ENCODE data around the gene DCAF5.
"Not testable (repeated sequence)": the region's sequence is repeated elsewhere in the genome, so short reads cannot be mapped to it uniquely, and the experiment has no call there.

DNA sequence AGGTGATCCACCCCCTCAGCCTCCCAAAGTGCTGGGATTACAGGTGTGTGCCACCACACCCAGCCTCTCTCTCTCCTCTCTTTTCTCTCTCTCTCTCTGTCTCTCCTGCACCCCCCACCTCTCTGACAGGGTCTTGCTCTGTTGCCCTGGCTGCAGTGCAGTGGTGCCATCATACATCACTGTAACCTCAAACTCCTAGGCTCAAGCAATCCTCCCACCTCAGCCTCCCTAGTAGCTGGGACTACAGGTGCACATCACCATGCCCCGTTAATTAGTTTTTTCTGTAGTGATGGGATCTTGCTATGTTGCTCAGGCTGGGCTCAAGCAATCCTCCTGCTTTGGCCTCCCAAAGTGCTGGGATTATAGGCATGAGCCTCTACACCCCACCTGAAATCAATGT, 29.7 kb upstream of the DCAF5 start:
- TF ChIP-seq, protein P1, sequence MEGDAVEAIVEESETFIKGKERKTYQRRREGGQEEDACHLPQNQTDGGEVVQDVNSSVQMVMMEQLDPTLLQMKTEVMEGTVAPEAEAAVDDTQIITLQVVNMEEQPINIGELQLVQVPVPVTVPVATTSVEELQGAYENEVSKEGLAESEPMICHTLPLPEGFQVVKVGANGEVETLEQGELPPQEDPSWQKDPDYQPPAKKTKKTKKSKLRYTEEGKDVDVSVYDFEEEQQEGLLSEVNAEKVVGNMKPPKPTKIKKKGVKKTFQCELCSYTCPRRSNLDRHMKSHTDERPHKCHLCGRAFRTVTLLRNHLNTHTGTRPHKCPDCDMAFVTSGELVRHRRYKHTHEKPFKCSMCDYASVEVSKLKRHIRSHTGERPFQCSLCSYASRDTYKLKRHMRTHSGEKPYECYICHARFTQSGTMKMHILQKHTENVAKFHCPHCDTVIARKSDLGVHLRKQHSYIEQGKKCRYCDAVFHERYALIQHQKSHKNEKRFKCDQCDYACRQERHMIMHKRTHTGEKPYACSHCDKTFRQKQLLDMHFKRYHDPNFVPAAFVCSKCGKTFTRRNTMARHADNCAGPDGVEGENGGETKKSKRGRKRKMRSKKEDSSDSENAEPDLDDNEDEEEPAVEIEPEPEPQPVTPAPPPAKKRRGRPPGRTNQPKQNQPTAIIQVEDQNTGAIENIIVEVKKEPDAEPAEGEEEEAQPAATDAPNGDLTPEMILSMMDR (IDR thresholded peaks at IDR 0.05), result not testable (repeated sequence)
- TF ChIP-seq POLR2A (IDR thresholded peaks at IDR 0.05), result not testable (repeated sequence)
